HEK293 (cell line): ENCODE measurements around the gene ROBO1.

ENCODE experiments used
- RBAK ChIP-seq: fragments of 450-650 bp; formaldehyde crosslinking; IDR thresholded peaks from 2 replicates; pipeline ENCODE4 v1.5.1; 2016; ENCODE audit warnings: missing biosample characterization, missing genetic modification characterization
- ZBTB21 ChIP-seq: fragments of 450-650 bp; formaldehyde crosslinking; IDR thresholded peaks from 2 replicates; pipeline ENCODE4 v1.5.1; 2017; ENCODE audit warnings: missing biosample characterization, missing genetic modification characterization
- ZNF146 ChIP-seq: fragments of 450-650 bp; formaldehyde crosslinking; IDR thresholded peaks from 2 replicates; pipeline ENCODE4 v1.5.1; 2016; ENCODE audit warnings: missing biosample characterization, missing genetic modification characterization
- ZNF248 ChIP-seq: fragments of 450-650 bp; formaldehyde crosslinking; IDR thresholded peaks from 2 replicates; pipeline ENCODE4 v1.5.1; 2017; ENCODE audit warnings: missing biosample characterization, missing genetic modification characterization
- ZNF549 ChIP-seq: fragments of 450-650 bp; IDR thresholded peaks from 2 replicates; pipeline ENCODE4 v1.5.1; 2018; ENCODE audit warnings: missing biosample characterization, missing genetic modification characterization, mild to moderate bottlenecking, inconsistent platforms, moderate library complexity
- ZNF777 ChIP-seq: fragments of 450-650 bp; formaldehyde crosslinking; IDR thresholded peaks from 2 replicates; pipeline ENCODE4 v1.5.1; 2017; ENCODE audit warnings: missing biosample characterization, missing genetic modification characterization, borderline replicate concordance
- TF ChIP-seq, protein P1 (sequence below): fragments of 450-650 bp; formaldehyde crosslinking; IDR thresholded peaks from 2 replicates; pipeline ENCODE4 v1.5.1; 2016; ENCODE audit warnings: missing biosample characterization, missing genetic modification characterization
- TF ChIP-seq, protein P2 (sequence below): fragments of 450-650 bp; formaldehyde crosslinking; IDR thresholded peaks from 2 replicates; pipeline ENCODE4 v1.5.1; 2016; ENCODE audit warnings: missing biosample characterization, missing genetic modification characterization
- TF ChIP-seq, protein P3 (sequence below): fragments of 450-650 bp; formaldehyde crosslinking; IDR thresholded peaks from 2 replicates; pipeline ENCODE4 v1.5.1; 2016; ENCODE audit warnings: missing biosample characterization, missing genetic modification characterization
- TF ChIP-seq, protein P4 (sequence below): fragments of 450-650 bp; formaldehyde crosslinking; IDR thresholded peaks from 2 replicates; pipeline ENCODE4 v1.5.1; 2016; ENCODE audit warnings: missing biosample characterization, missing genetic modification characterization, borderline replicate concordance
- TF ChIP-seq, protein P5 (sequence below): fragments of 450-650 bp; formaldehyde crosslinking; IDR thresholded peaks from 2 replicates; pipeline ENCODE4 v1.5.1; 2017; ENCODE audit warnings: missing biosample characterization, missing genetic modification characterization

DNA sequence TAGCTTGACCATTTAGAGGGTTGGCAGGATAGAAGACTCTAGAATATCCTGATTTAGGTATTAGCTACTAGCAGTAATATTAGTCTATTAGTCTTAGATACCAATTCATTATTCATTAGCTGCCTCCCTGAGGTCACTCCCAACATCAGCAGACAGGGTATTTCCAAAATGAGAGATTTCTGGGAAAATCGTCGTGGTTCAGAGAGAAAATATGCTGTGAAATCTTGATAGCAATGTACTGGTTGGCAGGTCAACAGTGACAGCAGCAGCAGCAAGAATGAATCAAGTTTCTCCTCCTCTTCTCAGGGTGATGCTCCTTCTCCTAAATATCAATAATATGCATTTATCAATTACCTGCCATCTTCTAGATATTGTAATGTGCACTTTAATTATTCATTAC lies 41.3 kb upstream of the ROBO1 start:
- TF ChIP-seq ZNF777 (tag by site-specific recombination) (no peak), ZNF248 (tag by site-specific recombination) (no peak), ZNF549 (tag by site-specific recombination) (no peak), ZBTB21 (tag by site-specific recombination) (no peak), ZNF146 (no peak), RBAK (tag by site-specific recombination) (no peak)
- TF ChIP-seq, protein P1, sequence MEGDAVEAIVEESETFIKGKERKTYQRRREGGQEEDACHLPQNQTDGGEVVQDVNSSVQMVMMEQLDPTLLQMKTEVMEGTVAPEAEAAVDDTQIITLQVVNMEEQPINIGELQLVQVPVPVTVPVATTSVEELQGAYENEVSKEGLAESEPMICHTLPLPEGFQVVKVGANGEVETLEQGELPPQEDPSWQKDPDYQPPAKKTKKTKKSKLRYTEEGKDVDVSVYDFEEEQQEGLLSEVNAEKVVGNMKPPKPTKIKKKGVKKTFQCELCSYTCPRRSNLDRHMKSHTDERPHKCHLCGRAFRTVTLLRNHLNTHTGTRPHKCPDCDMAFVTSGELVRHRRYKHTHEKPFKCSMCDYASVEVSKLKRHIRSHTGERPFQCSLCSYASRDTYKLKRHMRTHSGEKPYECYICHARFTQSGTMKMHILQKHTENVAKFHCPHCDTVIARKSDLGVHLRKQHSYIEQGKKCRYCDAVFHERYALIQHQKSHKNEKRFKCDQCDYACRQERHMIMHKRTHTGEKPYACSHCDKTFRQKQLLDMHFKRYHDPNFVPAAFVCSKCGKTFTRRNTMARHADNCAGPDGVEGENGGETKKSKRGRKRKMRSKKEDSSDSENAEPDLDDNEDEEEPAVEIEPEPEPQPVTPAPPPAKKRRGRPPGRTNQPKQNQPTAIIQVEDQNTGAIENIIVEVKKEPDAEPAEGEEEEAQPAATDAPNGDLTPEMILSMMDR (tag by site-specific recombination): no peak
- TF ChIP-seq, protein P2, sequence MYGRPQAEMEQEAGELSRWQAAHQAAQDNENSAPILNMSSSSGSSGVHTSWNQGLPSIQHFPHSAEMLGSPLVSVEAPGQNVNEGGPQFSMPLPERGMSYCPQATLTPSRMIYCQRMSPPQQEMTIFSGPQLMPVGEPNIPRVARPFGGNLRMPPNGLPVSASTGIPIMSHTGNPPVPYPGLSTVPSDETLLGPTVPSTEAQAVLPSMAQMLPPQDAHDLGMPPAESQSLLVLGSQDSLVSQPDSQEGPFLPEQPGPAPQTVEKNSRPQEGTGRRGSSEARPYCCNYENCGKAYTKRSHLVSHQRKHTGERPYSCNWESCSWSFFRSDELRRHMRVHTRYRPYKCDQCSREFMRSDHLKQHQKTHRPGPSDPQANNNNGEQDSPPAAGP (tag by site-specific recombination): no peak
- TF ChIP-seq, protein P3, sequence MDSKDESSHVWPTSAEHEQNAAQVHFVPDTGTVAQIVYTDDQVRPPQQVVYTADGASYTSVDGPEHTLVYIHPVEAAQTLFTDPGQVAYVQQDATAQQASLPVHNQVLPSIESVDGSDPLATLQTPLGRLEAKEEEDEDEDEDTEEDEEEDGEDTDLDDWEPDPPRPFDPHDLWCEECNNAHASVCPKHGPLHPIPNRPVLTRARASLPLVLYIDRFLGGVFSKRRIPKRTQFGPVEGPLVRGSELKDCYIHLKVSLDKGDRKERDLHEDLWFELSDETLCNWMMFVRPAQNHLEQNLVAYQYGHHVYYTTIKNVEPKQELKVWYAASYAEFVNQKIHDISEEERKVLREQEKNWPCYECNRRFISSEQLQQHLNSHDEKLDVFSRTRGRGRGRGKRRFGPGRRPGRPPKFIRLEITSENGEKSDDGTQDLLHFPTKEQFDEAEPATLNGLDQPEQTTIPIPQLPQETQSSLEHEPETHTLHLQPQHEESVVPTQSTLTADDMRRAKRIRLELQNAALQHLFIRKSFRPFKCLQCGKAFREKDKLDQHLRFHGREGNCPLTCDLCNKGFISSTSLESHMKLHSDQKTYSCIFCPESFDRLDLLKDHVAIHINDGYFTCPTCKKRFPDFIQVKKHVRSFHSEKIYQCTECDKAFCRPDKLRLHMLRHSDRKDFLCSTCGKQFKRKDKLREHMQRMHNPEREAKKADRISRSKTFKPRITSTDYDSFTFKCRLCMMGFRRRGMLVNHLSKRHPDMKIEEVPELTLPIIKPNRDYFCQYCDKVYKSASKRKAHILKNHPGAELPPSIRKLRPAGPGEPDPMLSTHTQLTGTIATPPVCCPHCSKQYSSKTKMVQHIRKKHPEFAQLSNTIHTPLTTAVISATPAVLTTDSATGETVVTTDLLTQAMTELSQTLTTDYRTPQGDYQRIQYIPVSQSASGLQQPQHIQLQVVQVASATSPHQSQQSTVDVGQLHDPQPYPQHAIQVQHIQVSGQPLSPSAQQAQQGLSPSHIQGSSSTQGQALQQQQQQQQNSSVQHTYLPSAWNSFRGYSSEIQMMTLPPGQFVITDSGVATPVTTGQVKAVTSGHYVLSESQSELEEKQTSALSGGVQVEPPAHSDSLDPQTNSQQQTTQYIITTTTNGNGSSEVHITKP (tag by site-specific recombination): no peak
- TF ChIP-seq, protein P4, sequence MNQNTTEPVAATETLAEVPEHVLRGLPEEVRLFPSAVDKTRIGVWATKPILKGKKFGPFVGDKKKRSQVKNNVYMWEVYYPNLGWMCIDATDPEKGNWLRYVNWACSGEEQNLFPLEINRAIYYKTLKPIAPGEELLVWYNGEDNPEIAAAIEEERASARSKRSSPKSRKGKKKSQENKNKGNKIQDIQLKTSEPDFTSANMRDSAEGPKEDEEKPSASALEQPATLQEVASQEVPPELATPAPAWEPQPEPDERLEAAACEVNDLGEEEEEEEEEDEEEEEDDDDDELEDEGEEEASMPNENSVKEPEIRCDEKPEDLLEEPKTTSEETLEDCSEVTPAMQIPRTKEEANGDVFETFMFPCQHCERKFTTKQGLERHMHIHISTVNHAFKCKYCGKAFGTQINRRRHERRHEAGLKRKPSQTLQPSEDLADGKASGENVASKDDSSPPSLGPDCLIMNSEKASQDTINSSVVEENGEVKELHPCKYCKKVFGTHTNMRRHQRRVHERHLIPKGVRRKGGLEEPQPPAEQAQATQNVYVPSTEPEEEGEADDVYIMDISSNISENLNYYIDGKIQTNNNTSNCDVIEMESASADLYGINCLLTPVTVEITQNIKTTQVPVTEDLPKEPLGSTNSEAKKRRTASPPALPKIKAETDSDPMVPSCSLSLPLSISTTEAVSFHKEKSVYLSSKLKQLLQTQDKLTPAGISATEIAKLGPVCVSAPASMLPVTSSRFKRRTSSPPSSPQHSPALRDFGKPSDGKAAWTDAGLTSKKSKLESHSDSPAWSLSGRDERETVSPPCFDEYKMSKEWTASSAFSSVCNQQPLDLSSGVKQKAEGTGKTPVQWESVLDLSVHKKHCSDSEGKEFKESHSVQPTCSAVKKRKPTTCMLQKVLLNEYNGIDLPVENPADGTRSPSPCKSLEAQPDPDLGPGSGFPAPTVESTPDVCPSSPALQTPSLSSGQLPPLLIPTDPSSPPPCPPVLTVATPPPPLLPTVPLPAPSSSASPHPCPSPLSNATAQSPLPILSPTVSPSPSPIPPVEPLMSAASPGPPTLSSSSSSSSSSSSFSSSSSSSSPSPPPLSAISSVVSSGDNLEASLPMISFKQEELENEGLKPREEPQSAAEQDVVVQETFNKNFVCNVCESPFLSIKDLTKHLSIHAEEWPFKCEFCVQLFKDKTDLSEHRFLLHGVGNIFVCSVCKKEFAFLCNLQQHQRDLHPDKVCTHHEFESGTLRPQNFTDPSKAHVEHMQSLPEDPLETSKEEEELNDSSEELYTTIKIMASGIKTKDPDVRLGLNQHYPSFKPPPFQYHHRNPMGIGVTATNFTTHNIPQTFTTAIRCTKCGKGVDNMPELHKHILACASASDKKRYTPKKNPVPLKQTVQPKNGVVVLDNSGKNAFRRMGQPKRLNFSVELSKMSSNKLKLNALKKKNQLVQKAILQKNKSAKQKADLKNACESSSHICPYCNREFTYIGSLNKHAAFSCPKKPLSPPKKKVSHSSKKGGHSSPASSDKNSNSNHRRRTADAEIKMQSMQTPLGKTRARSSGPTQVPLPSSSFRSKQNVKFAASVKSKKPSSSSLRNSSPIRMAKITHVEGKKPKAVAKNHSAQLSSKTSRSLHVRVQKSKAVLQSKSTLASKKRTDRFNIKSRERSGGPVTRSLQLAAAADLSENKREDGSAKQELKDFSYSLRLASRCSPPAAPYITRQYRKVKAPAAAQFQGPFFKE: no peak
- TF ChIP-seq, protein P5, sequence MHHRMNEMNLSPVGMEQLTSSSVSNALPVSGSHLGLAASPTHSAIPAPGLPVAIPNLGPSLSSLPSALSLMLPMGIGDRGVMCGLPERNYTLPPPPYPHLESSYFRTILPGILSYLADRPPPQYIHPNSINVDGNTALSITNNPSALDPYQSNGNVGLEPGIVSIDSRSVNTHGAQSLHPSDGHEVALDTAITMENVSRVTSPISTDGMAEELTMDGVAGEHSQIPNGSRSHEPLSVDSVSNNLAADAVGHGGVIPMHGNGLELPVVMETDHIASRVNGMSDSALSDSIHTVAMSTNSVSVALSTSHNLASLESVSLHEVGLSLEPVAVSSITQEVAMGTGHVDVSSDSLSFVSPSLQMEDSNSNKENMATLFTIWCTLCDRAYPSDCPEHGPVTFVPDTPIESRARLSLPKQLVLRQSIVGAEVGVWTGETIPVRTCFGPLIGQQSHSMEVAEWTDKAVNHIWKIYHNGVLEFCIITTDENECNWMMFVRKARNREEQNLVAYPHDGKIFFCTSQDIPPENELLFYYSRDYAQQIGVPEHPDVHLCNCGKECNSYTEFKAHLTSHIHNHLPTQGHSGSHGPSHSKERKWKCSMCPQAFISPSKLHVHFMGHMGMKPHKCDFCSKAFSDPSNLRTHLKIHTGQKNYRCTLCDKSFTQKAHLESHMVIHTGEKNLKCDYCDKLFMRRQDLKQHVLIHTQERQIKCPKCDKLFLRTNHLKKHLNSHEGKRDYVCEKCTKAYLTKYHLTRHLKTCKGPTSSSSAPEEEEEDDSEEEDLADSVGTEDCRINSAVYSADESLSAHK (tag by site-specific recombination): no peak
